ENCODE data around the gene JMJD6.
"Not testable (repeated sequence)": the region's sequence is repeated elsewhere in the genome, so short reads cannot be mapped to it uniquely, and the experiment has no call there.

JMJD6 gene

GRCh38 chr17:76709951-76710862 is 16.2 kb downstream of the JMJD6 start:
- H3K27me3 ChIP-seq (ENCODE audit: control insufficient read depth in 1 of 2, insufficient read depth in 2 of 2, low read length in 2 of 2), result not testable (repeated sequence)
- Histone ChIP-seq H3K4me1 (ENCODE audit: control insufficient read depth in 1 of 2, insufficient read depth in 2 of 2, low read length in 2 of 2) (peaks cover 15 to 16% of the 10 kb centered on the region in 2 donors), H3K4me3 (ENCODE audit: low read depth in 1 of 2, low read length in 2 of 2) (peak overlapping the region; percentile 31 to 61)

DNA sequence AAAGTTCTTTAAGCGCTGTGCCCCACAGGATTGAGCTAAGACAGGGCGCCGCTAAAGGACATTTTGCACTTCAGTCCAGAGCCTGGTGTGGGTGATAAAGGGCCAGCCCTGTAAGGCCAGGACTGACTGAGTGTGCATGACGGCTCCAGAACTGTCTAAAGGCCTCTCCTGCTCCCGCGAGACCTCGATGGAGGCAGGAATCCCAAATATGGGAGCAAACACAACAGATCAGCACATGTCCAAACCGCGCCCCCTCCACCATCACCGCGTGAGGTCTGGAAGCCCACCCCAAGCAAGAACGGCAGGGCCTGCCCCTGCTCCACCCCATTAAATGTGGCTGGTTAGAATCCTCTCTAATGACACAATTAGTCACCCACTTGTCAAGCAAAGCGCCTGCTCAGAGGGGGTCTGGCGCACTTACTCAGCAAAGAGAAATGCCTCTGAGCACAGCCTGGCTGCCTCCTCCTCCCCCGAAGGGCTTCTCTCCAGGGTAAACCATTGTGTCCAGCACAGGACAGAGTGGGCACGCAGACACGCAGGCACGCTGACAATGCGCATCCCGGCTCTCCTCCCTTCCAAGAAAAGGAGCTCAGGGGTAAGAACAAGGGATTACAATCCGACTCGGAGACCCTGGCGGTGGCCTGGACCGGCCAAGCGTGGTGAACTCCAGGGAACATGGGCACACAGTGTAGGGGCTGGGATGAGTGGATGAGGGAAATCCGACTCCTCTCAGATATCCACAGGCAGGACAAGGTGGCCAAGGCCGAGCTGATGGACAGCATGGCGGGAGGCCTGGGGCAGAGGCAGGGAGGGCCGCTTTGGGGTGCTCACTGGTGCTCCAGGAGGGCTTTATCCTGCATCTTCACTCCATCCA is 17.1 kb downstream of the JMJD6 start:
- Histone ChIP-seq H3K27ac (ENCODE audit: low read depth, low read length) (peak overlapping the region; percentile 86), H3K36me3 (ENCODE audit: control insufficient read depth in 1 of 2, insufficient read depth in 2 of 2, low read length in 2 of 2) (peaks cover 0 to 17% of the 10 kb centered on the region in 2 donors), H3K9me3 (ENCODE audit: control insufficient read depth in 1 of 2, low read length in 2 of 2) (no peaks in the 10 kb centered on the region), H3K4me1 (ENCODE audit: control insufficient read depth in 1 of 2, insufficient read depth in 2 of 2, low read length in 2 of 2) (peaks cover 12 to 13% of the 10 kb centered on the region in 2 donors), H3K27me3 (ENCODE audit: control insufficient read depth in 1 of 2, insufficient read depth in 2 of 2, low read length in 2 of 2) (no peaks in the 10 kb centered on the region), H3K4me3 (ENCODE audit: low read depth in 1 of 2, low read length in 2 of 2) (peak overlapping the region; percentile 31 to 61), H3K9ac (ENCODE audit: low read depth in 1 of 2, low read length in 2 of 2) (peak overlapping the region; percentile 64 to 70)

More at GRCh38 chr17:76709951-76710862, 16.2 kb downstream of the JMJD6 start:
- Histone ChIP-seq H3K9ac (ENCODE audit: low read depth in 1 of 2, low read length in 2 of 2) (peak overlapping the region; percentile 64 to 70), H3K27ac (ENCODE audit: low read depth, low read length) (peak overlapping the region; percentile 86), H3K36me3 (ENCODE audit: control insufficient read depth in 1 of 2, insufficient read depth in 2 of 2, low read length in 2 of 2) (peaks cover 0 to 19% of the 10 kb centered on the region in 2 donors)
- H3K9me3 ChIP-seq (ENCODE audit: control insufficient read depth in 1 of 2, low read length in 2 of 2), result not testable (repeated sequence)

GRCh38 chr17:76707985-76708807 is 18.2 kb downstream of the JMJD6 start:
- Histone ChIP-seq H3K9me3 (ENCODE audit: control insufficient read depth in 1 of 2, low read length in 2 of 2) (no peaks in the 10 kb centered on the region), H3K4me1 (ENCODE audit: control insufficient read depth in 1 of 2, insufficient read depth in 2 of 2, low read length in 2 of 2) (peaks cover 12 to 13% of the 10 kb centered on the region in 2 donors), H3K27ac (ENCODE audit: low read depth, low read length) (peak overlapping the region; percentile 50), H3K27me3 (ENCODE audit: control insufficient read depth in 1 of 2, insufficient read depth in 2 of 2, low read length in 2 of 2) (no peaks in the 10 kb centered on the region), H3K36me3 (ENCODE audit: control insufficient read depth in 1 of 2, insufficient read depth in 2 of 2, low read length in 2 of 2) (peaks cover 0 to 8% of the 10 kb centered on the region in 2 donors), H3K4me3 (ENCODE audit: low read depth in 1 of 2, low read length in 2 of 2) (no peak overlapping the region), H3K9ac (ENCODE audit: low read depth in 1 of 2, low read length in 2 of 2) (peak overlapping the region in 1 of 2 donors; percentile 17)

- H3K4me1 ChIP-seq (ENCODE audit: control insufficient read depth in 1 of 2, insufficient read depth in 2 of 2, low read length in 2 of 2), result peaks cover 12 to 13% of the 10 kb centered on the region in 2 donors
- no peaks in the 10 kb centered on the region for H3K9me3 ChIP-seq (ENCODE audit: control insufficient read depth in 1 of 2, low read length in 2 of 2)
- no peaks in the 10 kb centered on the region for H3K36me3 ChIP-seq (ENCODE audit: control insufficient read depth in 1 of 2, insufficient read depth in 2 of 2, low read length in 2 of 2)
- no peaks in the 10 kb centered on the region for H3K27me3 ChIP-seq (ENCODE audit: control insufficient read depth in 1 of 2, insufficient read depth in 2 of 2, low read length in 2 of 2)
- H3K27ac ChIP-seq (ENCODE audit: low read depth, low read length), result no peak overlapping the region
- H3K4me3 ChIP-seq (ENCODE audit: low read depth in 1 of 2, low read length in 2 of 2), result no peak overlapping the region
- no peak overlapping the region for H3K9ac ChIP-seq (ENCODE audit: low read depth in 1 of 2, low read length in 2 of 2)
These were observed 19.6 kb downstream of the JMJD6 start for GRCh38 chr17:76706817-76707216.

GRCh38 chr17:76704805-76705204 is 21.6 kb downstream of the JMJD6 start:
- Histone ChIP-seq H3K4me3 (ENCODE audit: low read depth in 1 of 2, low read length in 2 of 2) (no peak overlapping the region), H3K9me3 (ENCODE audit: control insufficient read depth in 1 of 2, low read length in 2 of 2) (no peaks in the 10 kb centered on the region), H3K4me1 (ENCODE audit: control insufficient read depth in 1 of 2, insufficient read depth in 2 of 2, low read length in 2 of 2) (peaks cover 4 to 12% of the 10 kb centered on the region in 2 donors), H3K27me3 (ENCODE audit: control insufficient read depth in 1 of 2, insufficient read depth in 2 of 2, low read length in 2 of 2) (no peaks in the 10 kb centered on the region), H3K27ac (ENCODE audit: low read depth, low read length) (no peak overlapping the region), H3K36me3 (ENCODE audit: control insufficient read depth in 1 of 2, insufficient read depth in 2 of 2, low read length in 2 of 2) (no peaks in the 10 kb centered on the region), H3K9ac (ENCODE audit: low read depth in 1 of 2, low read length in 2 of 2) (no peak overlapping the region)

DNA sequence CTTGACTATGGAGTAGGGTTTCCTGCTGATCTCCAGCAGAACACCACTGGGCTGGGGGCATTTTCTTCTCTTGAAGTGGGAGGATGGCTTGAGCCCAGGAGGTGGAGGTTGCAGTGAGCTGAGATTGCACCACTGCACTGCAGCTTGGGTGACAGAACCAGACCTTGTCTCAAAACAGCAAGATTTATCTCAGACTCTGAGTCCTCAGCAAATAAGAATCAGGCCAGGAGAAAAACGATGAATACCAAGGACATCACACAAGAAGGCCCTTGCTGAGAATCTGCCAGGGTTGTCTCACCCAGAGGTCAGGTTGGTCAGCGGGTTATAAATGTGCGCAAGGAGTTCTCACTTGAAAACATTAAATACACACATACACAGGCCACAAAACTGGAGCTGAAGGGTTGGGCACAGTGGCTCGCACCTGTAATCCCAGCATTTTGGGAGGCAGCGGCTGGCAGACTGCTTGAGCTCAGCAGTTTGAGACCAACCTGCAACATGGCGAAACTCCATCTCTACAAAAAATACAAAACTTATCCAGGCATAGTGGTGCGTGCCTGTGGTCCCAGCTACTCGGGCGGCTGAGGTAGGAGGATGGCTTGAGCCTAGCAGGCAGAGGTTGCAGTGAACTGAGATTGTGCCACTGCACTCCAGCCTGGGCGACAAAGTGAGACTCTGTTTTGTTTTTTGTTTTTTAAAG is 23.3 kb downstream of the JMJD6 start:
- Histone ChIP-seq H3K9ac (ENCODE audit: low read depth in 1 of 2, low read length in 2 of 2) (no peak overlapping the region), H3K9me3 (ENCODE audit: control insufficient read depth in 1 of 2, low read length in 2 of 2) (no peaks in the 10 kb centered on the region), H3K36me3 (ENCODE audit: control insufficient read depth in 1 of 2, insufficient read depth in 2 of 2, low read length in 2 of 2) (no peaks in the 10 kb centered on the region), H3K4me1 (ENCODE audit: control insufficient read depth in 1 of 2, insufficient read depth in 2 of 2, low read length in 2 of 2) (peaks cover 4 to 8% of the 10 kb centered on the region in 2 donors), H3K27ac (ENCODE audit: low read depth, low read length) (no peak overlapping the region), H3K4me3 (ENCODE audit: low read depth in 1 of 2, low read length in 2 of 2) (no peak overlapping the region), H3K27me3 (ENCODE audit: control insufficient read depth in 1 of 2, insufficient read depth in 2 of 2, low read length in 2 of 2) (no peaks in the 10 kb centered on the region)

GRCh38 chr17:76702076-76702475 is 24.3 kb downstream of the JMJD6 start:
- no peak overlapping the region for H3K9ac ChIP-seq (ENCODE audit: low read depth in 1 of 2, low read length in 2 of 2)
- H3K4me3 ChIP-seq (ENCODE audit: low read depth in 1 of 2, low read length in 2 of 2), result no peak overlapping the region
- no peaks in the 10 kb centered on the region for H3K36me3 ChIP-seq (ENCODE audit: control insufficient read depth in 1 of 2, insufficient read depth in 2 of 2, low read length in 2 of 2)
- H3K9me3 ChIP-seq (ENCODE audit: control insufficient read depth in 1 of 2, low read length in 2 of 2), result no peaks in the 10 kb centered on the region
- no peak overlapping the region for H3K27ac ChIP-seq (ENCODE audit: low read depth, low read length)
- peaks cover 0 to 8% of the 10 kb centered on the region in 2 donors for H3K4me1 ChIP-seq (ENCODE audit: control insufficient read depth in 1 of 2, insufficient read depth in 2 of 2, low read length in 2 of 2)
- no peaks in the 10 kb centered on the region for H3K27me3 ChIP-seq (ENCODE audit: control insufficient read depth in 1 of 2, insufficient read depth in 2 of 2, low read length in 2 of 2)

DNA sequence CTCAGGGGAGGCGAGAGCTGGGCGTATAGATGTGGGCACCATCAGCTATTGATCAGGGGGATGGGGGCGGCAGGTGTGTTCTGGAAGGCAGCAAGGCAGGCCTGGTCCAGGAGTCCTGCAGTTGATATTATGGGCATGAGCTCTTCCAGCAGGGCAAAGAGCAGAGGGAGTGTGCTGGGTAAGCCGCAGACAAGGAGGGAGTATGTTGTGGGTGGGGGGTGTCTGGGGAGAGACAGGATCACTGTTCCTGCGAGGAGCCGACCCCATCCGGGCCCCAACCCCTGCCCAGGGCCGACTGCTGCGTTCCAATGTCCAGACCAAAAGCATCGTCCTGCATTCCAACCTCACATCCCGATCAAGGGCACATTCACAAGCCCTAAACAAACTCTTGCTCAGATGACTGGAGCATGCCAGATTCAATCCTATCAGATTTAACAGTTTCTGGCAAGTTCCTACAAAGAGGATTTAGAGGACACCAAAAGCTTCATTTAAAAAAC is 24.9 kb downstream of the JMJD6 start:
- Histone ChIP-seq H3K4me1 (ENCODE audit: control insufficient read depth in 1 of 2, insufficient read depth in 2 of 2, low read length in 2 of 2) (peaks cover 0 to 14% of the 10 kb centered on the region in 2 donors), H3K4me3 (ENCODE audit: low read depth in 1 of 2, low read length in 2 of 2) (no peak overlapping the region), H3K9ac (ENCODE audit: low read depth in 1 of 2, low read length in 2 of 2) (peak overlapping the region in 1 of 2 donors; percentile 35)

More for the DNA sequence above, 24.9 kb downstream of the JMJD6 start:
- Histone ChIP-seq H3K27ac (ENCODE audit: low read depth, low read length) (peak overlapping the region; percentile 18), H3K36me3 (ENCODE audit: control insufficient read depth in 1 of 2, insufficient read depth in 2 of 2, low read length in 2 of 2) (no peaks in the 10 kb centered on the region), H3K27me3 (ENCODE audit: control insufficient read depth in 1 of 2, insufficient read depth in 2 of 2, low read length in 2 of 2) (no peaks in the 10 kb centered on the region), H3K9me3 (ENCODE audit: control insufficient read depth in 1 of 2, low read length in 2 of 2) (no peaks in the 10 kb centered on the region)
